Measurements from ENCODE around the gene CD36. TPM values are rescaled to one million over a fixed set of nuclear protein-coding genes. Genes with fewer than 3 reads are reported as not detected.

Gene CD36
- total RNA-seq, 1 experiment from 2014 or later = not detected

- H3K27me3 ChIP-seq (ENCODE audit: low read length) = no peaks in the 10 kb centered on the region
- peak overlapping the region; percentile 33; the same call in 1 of the 2 replicates for H2AFZ ChIP-seq (ENCODE audit: low read length)
- no peaks in the 10 kb centered on the region for H3K9me2 ChIP-seq (replicated peaks; ENCODE audit: low read length)
- no TSS peak for BruUV-seq (replicated peaks)
- ATAC-seq = peak; percentile 73
- ChIA-PET CTCF (no interaction called here), POLR2A (ENCODE audit: unreplicated experiment) (no interaction called here)
- no peaks in the 10 kb centered on the region for H3K9me3 ChIP-seq (ENCODE audit: low read length)
- H3K4me2 ChIP-seq (ENCODE audit: low read length) = no peak overlapping the region
- H4K20me1 ChIP-seq (ENCODE audit: low read length) = no peaks in the 10 kb centered on the region
- H3K4me3 ChIP-seq (ENCODE audit: low read length) = no peak overlapping the region
- peaks cover 10% of the 10 kb centered on the region; the same call in 1 of the 2 replicates for H3K4me1 ChIP-seq (ENCODE audit: insufficient read depth, low read length)
- H3K9ac ChIP-seq (ENCODE audit: low read length) = no peak overlapping the region
- no peaks in the 10 kb centered on the region for H3K36me3 ChIP-seq (ENCODE audit: low read depth, low read length)
- no peaks in the 10 kb centered on the region for H3F3A ChIP-seq (ENCODE audit: low read length, unreplicated experiment)
- no peaks in the 10 kb centered on the region for H3K79me2 ChIP-seq (ENCODE audit: low read length)
- TF ChIP-seq EZH2 (IDR thresholded peaks at IDR 0.05; ENCODE audit: low read length, unreplicated experiment) (no peak), EZH2phosphoT487 (IDR thresholded peaks at IDR 0.05; ENCODE audit: borderline replicate concordance, low read length) (no peak)
- TF ChIP-seq, protein P1, sequence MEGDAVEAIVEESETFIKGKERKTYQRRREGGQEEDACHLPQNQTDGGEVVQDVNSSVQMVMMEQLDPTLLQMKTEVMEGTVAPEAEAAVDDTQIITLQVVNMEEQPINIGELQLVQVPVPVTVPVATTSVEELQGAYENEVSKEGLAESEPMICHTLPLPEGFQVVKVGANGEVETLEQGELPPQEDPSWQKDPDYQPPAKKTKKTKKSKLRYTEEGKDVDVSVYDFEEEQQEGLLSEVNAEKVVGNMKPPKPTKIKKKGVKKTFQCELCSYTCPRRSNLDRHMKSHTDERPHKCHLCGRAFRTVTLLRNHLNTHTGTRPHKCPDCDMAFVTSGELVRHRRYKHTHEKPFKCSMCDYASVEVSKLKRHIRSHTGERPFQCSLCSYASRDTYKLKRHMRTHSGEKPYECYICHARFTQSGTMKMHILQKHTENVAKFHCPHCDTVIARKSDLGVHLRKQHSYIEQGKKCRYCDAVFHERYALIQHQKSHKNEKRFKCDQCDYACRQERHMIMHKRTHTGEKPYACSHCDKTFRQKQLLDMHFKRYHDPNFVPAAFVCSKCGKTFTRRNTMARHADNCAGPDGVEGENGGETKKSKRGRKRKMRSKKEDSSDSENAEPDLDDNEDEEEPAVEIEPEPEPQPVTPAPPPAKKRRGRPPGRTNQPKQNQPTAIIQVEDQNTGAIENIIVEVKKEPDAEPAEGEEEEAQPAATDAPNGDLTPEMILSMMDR (conservative IDR thresholded peaks at IDR 0.05; ENCODE audit: low read depth, low read length) = no peak
- no peak for DNase-seq
- H3K27ac ChIP-seq (ENCODE audit: low read length) = no peak overlapping the region
- intact Hi-C loops (cut with micrococcal nuclease) = loop anchor here (1.0 to 5.0 kb wide), 5 partner anchors 38 to 771 kb away; no protein-coding TSS in a partner anchor
Measured at GRCh38 chr7:80699721-80700256, 61.3 kb downstream of the CD36 start.

DNA sequence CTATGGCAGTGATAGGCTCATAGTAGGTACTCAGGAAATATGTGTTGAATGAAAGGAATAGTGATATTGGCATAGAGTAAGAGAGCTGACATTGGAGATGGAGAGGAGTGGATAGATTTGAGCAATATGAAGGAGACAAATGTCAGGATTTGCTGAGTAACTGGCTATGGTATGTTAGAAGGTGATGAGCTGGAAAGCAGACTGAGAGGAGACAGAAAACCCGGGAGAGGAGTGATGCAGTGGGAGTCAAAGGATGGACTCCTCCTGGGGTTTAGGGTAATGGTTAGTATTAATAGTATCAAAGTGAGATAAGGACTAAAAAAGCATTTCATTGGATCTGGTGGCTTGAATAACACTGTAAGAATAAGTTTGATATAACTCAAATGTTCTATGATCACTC is 64.8 kb downstream of the CD36 start:
- no TSS peak for BruUV-seq (replicated peaks)
- Histone ChIP-seq H3K4me3 (ENCODE audit: low read length) (no peak overlapping the region), H3K4me2 (ENCODE audit: low read length) (no peak overlapping the region), H3K79me2 (ENCODE audit: low read length) (no peaks in the 10 kb centered on the region), H3K9me2 (replicated peaks; ENCODE audit: low read length) (no peaks in the 10 kb centered on the region), H3K9me3 (ENCODE audit: low read length) (no peaks in the 10 kb centered on the region), H3K9ac (ENCODE audit: low read length) (no peak overlapping the region), H3F3A (ENCODE audit: low read length, unreplicated experiment) (no peaks in the 10 kb centered on the region), H2AFZ (ENCODE audit: low read length) (no peak overlapping the region), H3K27ac (ENCODE audit: low read length) (no peak overlapping the region), H4K20me1 (ENCODE audit: low read length) (no peaks in the 10 kb centered on the region), H3K27me3 (ENCODE audit: low read length) (no peaks in the 10 kb centered on the region), H3K36me3 (ENCODE audit: low read depth, low read length) (no peaks in the 10 kb centered on the region), H3K4me1 (ENCODE audit: insufficient read depth, low read length) (peaks cover 10% of the 10 kb centered on the region; the same call in 1 of the 2 replicates)
- ChIA-PET CTCF (no interaction called here), POLR2A (ENCODE audit: unreplicated experiment) (no interaction called here)
- no peak for DNase-seq
- TF ChIP-seq EZH2 (IDR thresholded peaks at IDR 0.05; ENCODE audit: low read length, unreplicated experiment) (no peak), EZH2phosphoT487 (IDR thresholded peaks at IDR 0.05; ENCODE audit: borderline replicate concordance, low read length) (no peak)
- TF ChIP-seq, protein P1 (conservative IDR thresholded peaks at IDR 0.05; ENCODE audit: low read depth, low read length) = no peak
- ATAC-seq = no peak
- intact Hi-C loops (cut with micrococcal nuclease) = no loop called here

DNA sequence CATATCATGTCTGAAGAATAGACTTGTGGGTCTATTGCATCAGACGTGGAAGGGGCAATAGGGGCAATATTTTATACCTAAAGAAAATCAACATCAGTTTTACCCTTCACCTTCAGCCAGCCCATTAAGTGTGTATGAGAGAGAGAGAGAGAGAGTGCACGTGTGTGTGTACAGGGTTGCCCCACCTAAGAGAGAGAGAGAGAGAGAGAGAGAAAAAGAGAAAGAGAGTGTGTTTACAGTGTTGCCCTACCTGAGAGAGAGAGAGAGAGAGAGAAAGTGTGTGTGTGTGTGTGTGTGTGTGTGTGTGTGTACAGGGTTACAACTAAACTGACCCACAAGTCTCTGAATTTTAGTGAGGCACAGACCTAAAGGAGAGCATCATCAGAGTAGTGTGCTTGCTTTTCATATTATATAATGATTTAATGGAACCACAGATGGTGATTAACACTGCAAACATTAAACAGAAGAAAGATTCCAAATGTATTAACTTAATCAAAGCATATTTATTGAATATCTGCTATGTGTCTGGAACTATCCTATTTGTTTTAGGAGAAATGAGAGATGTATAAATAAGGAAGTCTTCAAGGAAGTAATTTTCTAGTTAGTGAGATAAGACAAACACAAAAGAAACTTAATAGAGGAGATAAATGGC is 66.8 kb downstream of the CD36 start:
- Histone ChIP-seq H3K4me3 (ENCODE audit: low read length) (no peak overlapping the region), H3K9me2 (replicated peaks; ENCODE audit: low read length) (no peaks in the 10 kb centered on the region), H4K20me1 (ENCODE audit: low read length) (no peaks in the 10 kb centered on the region), H3K36me3 (ENCODE audit: low read depth, low read length) (no peaks in the 10 kb centered on the region), H3K9ac (ENCODE audit: low read length) (no peak overlapping the region), H3K79me2 (ENCODE audit: low read length) (no peaks in the 10 kb centered on the region), H3F3A (ENCODE audit: low read length, unreplicated experiment) (no peaks in the 10 kb centered on the region), H3K9me3 (ENCODE audit: low read length) (no peaks in the 10 kb centered on the region), H3K27me3 (ENCODE audit: low read length) (no peaks in the 10 kb centered on the region), H2AFZ (ENCODE audit: low read length) (no peak overlapping the region), H3K4me2 (ENCODE audit: low read length) (no peak overlapping the region), H3K4me1 (ENCODE audit: insufficient read depth, low read length) (no peaks in the 10 kb centered on the region), H3K27ac (ENCODE audit: low read length) (no peak overlapping the region)
- BruUV-seq (replicated peaks) = no TSS peak
- DNase-seq (no peak), ATAC-seq (peak; percentile 67)
- ChIA-PET CTCF (no interaction called here), POLR2A (ENCODE audit: unreplicated experiment) (no interaction called here)
- intact Hi-C loops (cut with micrococcal nuclease) = loop anchor here (2.0 kb wide), 1 partner anchor 18 kb away; no protein-coding TSS in a partner anchor
- TF ChIP-seq EZH2 (IDR thresholded peaks at IDR 0.05; ENCODE audit: low read length, unreplicated experiment) (no peak), EZH2phosphoT487 (IDR thresholded peaks at IDR 0.05; ENCODE audit: borderline replicate concordance, low read length) (no peak)
- TF ChIP-seq, protein P1 (conservative IDR thresholded peaks at IDR 0.05; ENCODE audit: low read depth, low read length) = no peak

Measured in PC-3 (cell line).